GM18867 (cell line): ENCODE results near the gene KCNK1.
A peak's percentile ranks its signal among the peaks of the same experiment; 100 is the strongest.

Source experiments
- ATAC-seq: cut with Tn5 transposase; IDR thresholded peaks from one replicate; pipeline ENCODE4 v1.9.1; 2021; ENCODE audit warnings: mild to moderate bottlenecking, moderate library complexity; ENCODE audit not compliant: unreplicated experiment

Gene KCNK1

DNA sequence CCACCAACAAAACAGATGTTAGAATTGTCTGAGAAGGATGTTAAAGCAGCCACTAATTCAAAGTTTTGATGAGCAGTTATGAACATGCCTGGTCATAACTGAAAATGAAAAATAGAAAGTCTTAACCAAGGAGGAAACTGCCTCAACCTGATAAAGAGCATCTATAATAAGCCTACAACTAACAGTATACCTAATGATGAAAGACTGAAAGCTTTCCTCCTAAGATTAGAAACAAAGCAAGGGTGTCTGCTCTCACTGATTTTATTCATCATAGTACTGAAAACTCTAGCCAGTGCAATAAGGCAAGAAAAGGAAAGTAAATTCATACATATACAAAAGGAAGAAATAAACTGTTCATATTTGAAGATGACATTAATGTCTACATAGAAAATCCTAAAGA, 82.0 kb downstream of the KCNK1 start:
- ATAC-seq, result peak; percentile 72

DNA sequence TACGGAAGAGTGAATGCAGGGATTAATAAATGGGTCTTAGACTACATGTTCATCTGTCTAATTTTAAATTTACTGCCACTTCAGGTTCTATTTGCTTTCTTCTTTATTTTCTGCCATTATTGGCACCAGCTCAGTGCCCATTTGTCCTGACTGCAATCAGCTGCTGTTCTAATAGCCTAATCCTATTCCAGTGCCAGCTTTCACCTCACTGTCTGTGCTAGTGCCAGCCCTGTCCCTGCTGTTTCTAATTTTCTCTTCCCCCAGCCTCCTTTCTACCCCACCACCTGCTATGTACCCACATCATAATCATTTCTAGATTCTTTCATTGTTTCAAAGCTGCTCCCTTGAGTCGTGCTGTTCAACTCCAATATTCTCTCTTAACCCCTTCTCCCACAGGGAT, 86.4 kb downstream of the KCNK1 start:
- no peak for ATAC-seq

DNA sequence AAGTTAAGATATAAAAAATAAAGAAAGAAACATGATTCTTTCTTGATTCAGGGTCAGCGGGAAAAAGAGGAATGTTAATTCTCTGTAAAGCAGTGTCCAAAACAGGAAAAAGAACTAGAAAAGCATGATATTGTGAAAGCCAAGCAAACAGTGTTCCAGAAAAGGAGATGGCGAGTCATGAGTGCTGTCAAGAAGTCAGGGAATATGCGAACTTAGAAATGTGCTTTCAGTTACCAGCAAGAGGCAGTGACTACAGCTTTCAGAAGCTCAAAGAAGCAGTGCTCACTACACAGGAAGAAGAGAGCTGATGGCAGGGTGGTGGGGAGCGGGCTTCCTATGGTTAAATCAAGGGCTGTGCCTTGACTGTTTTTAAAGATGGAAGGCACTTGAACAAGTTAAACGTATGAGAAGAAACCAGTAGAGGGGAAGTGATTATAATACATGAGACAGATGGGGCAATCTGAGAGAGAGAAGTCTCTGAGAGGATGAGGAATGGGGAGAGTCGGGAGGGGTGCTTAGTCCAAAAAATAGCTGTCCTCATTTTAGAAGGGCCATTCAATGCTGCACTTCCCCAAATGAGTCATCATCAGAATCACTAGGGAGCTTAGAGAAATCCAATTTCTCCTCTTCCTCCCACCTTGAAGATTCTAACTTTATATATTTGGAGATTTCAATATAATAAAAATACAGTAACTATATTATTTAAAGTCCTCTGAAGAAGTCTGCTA, 90.4 kb downstream of the KCNK1 start:
- no peak for ATAC-seq

DNA sequence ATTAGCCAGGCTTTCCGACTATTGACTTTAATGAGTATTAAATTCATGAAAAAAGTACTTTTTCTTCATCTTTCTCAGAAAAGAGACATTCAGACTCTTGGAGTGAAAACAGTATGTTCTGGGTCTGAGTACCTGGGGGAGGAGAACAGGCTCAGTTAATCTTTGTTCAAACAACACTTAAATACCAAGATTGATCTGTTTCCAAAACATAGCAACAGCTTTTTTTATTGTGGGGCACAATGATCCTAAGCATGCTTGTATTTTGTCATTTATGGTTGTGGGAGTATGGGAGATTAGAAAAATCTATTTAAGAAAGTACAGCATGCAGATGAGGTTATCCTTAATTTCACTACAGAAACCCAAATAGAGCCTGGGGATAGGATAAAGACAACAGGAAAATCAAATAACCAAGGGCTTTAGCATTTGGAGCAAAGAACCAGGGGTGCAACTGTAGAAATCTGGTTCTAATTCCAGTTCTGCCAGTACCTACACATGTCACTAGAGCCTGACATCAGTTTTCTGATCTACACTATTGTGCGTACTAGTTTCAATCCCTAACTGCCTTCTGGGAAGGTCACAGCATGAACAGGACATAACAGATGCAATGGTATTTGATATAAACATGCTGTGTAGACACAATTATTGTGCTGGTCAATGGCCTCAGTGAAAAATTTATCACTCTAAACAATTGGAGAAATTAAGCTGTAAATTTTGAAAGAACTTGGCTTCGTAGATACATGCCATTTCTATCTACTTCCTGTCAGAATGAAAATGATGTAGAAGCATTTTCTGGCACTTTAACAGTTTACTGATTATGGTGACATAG, 91.2 kb downstream of the KCNK1 start:
- ATAC-seq, result no peak

DNA sequence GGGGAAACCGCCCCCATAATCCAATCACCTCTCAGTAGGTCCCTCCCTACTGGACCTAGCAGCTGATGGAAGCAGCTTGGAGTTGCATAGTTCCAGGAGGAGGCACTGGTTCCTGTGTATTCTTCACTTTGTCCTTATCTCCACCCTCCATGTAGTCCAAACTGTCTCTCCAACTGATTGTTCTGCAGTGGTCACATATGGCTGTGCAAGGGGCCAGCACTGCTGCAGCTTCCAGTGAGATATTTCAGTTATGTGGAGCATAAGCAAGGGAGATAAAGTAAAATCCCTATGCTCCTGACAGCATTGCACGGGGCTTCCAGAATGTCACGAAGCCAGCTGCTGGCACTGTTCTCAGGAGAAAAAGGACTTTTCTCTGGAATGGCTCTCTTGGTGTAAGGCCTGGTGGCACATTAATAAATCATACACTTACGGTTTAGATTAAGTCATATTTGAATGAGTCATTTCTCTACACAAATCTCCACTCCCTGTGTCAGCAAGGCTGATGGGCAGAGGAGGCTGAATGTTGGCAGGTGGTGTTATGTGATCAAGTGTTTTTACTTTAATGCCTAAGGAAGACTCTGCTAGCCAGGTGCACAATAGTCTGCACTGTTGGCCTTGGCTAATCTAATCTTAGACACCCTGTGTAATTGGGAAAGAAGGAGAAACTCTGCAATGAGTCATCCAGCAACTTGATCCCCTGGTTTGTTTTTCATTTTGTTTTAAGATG, 93.4 kb downstream of the KCNK1 start:
- ATAC-seq, result no peak

DNA sequence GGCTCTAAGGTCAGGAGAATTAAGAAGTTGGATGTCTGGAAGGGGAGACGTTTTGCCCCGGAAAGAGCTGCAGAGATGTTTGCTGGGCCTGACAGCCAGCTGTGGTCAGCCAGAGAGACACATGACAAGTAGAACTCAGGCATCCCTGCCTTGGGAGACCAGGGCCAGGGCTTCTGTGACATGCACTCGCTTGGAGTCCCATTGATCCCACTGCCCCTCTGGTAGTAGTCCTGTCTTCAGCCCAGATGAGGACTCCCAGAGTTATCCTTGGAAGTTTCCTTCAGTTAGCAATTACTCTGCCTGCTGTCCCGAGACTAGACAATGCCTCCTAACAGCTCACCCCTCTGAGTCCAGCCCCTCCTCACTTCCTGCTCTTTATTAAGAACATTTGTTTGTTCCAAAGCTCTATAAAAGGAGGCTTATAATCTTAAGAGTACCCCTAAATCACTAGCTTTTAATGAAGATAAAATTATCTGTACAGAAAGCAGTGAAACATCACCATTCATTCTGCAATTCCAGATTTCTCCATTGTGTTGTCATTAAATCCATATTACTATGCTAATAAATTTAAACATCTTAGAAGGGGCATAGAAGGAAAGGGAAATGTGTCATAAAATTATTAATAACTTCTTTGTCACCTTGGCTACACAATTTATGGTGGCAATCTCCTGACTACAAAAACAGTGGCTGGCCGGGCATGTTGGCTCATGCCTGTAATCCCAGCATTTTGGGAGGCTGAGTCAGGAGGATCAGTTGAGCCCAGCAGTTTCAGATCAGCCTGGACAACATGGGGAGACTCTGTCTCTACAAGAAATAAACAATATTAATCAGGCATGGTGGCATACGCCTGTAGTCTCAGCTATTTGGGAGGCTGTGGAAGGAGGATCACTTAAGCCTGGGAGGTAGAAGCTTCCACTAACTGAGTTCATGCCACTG, 94.2 kb downstream of the KCNK1 start:
- no peak for ATAC-seq

DNA sequence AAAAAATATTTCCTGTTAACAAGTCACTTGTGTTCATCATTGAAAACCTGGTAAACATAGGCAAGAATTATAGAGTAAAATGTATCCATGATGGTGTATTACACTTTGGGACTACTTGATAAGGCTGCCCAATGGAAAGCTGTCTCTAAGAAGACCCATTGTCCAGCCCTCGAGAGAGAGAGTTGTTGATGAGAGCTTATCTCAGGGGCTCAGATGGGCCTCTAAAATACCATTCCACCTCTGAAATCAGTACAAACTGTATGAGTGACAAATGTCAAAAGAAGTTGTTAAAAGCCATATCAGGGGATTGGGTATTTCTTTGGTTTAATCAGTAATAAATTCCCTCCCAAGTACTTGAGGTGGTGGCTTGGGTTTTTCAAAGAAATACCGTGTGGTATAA, 96.1 kb downstream of the KCNK1 start:
- ATAC-seq, result no peak

DNA sequence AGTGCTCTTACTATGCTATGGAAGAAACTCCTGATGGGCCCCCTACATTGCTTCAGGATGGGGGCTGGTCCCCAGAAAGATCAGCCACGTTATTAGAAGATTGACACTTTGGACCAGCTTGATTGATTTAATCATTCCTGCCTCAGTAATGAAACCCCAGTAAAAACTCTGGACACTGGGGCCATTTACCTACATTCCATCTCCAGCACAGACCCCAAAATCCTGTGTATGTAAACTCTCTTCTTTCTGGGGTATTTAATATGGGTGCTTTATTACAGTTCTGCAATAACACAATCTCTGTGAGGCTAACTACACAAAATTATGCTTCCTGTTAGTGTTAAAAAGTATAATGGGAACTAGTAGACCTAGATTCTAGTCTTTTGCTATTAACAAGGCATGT, 96.6 kb downstream of the KCNK1 start:
- no peak for ATAC-seq

DNA sequence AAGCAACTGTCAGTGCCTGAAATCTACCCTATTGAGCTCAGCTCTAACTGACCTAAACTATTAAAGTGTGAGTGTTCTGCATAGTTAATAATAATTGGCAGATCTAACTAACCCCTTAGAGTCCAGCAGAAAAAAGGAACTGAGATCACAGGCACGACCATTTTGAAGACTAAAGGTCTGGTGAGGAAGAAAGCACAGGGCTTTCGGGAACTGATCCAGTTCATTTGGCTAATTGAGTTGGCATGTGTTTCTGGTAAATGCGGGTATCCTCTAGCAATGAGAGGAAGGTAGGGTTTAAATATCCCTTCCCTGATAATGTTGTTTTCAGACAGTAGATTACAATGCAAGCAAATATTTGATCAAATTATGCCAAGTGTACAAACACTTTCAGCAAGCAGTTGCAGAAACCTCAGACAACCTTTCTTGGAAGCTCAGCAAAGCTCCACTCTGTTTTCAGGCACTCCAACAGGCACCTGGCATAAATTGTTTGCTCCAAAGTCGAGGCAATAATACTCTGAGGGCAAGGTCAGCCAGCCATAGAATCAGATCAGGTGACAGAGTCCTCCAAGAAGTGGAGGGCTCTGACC, 100.8 kb downstream of the KCNK1 start:
- ATAC-seq, result no peak

DNA sequence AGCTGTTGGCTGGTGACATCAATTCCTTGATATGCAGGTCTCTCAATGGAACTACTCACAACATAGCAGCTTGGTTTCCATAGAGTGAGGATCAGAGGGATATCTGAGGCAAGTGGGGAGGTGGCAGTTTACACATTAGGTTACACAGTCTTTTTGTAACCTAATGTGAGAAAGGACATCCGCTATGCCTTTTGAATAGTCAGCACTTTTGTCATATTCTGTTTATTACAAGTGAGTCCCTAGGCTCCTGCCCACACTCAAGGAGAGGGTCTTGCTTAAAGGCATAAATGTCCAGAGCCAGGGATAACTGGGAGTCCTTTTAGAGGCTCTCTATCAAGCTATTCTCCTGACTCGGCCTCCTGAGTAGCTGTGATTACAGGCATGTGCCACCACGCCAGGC, 104.2 kb downstream of the KCNK1 start:
- no peak for ATAC-seq

DNA sequence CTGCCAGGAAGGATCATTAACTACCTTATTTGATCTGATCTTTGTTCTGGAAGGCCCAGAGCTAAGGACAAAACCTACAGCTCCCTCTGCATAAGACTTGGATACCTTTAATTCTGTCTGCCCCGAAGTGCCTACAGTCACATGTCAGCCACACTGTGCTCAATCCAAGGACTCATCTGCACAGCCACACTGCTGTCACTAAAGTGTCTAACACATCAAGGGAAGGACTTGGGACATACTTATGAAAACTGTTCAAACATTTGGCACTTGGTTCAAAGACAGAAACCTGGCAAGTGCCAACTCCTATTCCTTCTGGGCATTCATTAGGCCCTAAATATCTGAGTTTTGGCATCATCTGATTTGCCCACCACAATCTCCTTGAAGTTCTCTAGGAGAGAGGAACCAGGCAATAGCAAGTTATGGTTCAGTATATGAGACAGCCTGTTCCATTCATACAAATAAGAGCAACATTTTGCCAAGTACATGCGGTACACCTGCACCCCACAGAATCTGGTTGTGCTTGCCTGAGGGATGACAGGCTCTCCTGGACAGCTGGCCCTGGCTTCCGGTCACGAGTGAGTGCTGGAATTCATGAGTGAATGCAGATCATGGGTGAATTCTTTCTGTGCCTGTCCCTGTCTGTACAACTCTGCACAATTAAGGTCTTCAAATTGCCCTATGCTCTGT, 105.9 kb downstream of the KCNK1 start:
- no peak for ATAC-seq

DNA sequence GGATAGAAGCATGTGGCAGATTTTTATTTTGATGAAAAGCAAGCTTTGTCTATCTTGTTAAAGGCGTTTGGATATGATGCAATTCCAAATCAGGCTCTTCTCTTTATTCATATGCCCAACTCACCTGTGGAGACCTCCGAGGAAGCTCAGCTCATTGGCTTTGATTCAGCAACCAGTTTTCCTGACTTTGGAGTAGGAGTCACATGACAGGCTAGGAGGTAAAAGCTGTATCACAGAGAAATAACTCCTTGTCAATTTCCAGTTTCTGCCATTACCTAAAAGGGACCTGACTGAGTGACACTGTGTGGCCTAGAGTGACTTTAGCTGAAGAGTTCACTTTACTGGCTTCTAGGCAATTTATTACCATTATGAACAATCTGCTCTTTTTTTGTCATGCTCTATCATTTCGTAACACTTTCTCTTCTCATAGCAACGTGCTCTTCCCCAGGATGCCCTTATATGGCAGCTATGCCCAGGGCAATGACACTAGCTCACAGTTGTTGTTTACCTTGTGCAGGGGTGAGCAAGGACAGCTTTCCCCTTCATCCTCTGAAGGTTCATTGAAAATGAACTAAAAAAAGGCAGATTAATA, 107.2 kb downstream of the KCNK1 start:
- ATAC-seq, result peak; percentile 86
